COR-L47 (cell line): Measurements from ENCODE around the gene BORCS6.
A peak's percentile ranks its signal among the peaks of the same experiment; 100 is the strongest.
"Not testable (repeated sequence)": the region's sequence is repeated elsewhere in the genome, so short reads cannot be mapped to it uniquely, and the experiment has no call there.

ENCODE experiments used
- DNase-seq: peaks from one replicate; lab custom pipeline; 2025; lab: John Stamatoyannopoulos, UW

The BORCS6 gene

DNA sequence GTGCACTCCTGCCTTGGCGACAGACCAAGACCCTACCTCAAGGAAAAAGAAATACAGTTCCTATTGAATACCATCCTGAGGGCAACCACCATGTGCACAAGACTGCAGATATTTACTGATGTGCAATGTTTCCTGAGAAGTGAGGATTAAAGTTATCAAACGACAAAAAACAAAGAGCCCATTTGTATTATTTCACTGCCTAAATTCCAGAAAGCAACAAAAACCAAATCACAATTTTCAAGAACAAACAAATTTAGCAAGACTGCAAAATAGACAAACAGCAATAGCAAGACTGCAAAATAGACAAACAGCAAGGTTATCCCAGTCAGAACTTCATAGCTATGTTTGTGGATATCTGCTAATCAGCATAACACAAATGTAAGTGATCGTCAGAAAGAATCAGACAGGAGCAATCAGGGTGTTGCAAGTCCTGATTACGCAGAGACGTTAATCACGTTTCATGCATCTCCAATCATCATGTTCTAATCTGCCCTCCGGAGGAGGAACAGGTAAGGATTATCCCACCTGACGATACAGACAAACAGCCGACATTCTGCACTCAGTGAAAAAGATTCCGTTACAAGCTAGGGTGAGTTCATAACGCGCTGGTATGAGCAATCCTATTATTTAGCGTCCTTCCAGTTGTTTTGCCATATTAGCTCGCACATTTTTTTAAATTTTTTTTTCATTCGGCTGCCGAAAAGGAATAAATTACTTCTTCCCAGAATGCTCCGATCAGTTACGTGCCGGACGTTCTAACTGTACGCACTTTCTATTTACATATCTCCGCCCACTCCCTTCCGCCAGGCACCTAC, 16.7 kb downstream of the BORCS6 start:
- DNase-seq, result peak; percentile 68

DNA sequence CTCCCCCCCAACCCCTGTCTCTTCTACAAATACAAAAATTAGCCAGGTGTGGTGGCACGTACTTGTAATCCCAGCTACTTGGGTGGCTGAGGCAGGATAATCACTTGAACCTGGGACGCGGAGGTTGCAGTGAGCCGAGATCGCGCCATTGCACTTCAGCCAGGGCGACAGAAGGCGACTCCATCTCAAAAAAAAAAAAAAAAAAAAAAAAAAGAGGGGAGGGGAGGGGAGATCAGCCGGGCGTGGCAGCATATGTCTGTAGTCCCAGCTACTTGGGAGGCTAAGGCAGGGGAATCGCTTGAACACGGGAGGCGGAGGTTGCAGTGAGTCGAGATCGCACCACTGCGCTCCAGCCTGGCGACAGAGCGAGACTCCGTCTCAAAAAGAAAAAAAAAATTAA, 19.8 kb downstream of the BORCS6 start:
- DNase-seq, result not testable (repeated sequence)

- no peak for DNase-seq
Observed at GRCh38 chr17:8167526-8167925, 22.5 kb downstream of the BORCS6 start.

GRCh38 chr17:8166731-8167130, 23.2 kb downstream of the BORCS6 start:
- DNase-seq, result no peak

- DNase-seq, result no peak
Observed at GRCh38 chr17:8164815-8165131, 25.2 kb downstream of the BORCS6 start.

DNA sequence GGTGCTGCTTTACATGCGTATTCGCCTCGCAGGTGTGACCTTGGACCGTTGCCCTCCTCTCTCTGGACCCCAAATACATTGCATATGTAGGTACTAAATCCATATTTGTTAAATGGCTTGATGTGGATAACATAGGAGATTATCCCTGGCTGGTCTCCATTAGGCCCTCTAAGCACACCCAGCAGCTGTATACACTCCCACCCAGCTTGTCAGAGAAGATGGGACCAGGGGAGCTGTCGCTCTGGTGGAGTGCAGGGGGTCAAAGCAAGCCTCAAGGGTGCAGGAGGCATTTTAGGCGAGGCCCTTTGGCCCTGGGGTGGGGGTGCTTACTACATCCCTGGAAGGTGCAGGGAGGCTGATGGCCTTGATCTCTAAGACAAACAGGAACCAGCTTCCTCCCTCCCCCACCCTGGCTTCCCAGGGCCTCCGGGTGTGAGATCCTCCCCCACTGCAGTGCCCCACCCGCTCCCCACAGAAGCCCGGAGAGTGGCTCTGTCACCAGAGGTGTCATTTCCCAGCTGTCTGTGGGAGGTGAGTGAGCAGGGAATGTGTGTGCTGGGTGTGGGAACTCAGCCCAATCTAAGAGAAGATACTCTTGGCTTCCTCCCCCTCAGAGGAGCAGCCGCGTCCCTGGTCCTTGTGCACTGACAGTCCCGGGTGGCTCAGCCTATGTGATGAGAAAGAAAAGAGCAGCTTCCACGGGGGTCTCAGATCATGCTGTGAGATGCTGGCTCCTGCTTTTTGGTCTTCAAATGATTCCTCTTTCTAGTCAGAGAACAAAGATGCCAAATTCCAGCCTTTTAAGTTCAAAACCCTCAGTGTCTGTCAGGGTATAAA, 25.8 kb downstream of the BORCS6 start:
- peak; percentile 29 for DNase-seq

GRCh38 chr17:8162997-8163977, 26.7 kb downstream of the BORCS6 start:
- DNase-seq, result no peak

DNA sequence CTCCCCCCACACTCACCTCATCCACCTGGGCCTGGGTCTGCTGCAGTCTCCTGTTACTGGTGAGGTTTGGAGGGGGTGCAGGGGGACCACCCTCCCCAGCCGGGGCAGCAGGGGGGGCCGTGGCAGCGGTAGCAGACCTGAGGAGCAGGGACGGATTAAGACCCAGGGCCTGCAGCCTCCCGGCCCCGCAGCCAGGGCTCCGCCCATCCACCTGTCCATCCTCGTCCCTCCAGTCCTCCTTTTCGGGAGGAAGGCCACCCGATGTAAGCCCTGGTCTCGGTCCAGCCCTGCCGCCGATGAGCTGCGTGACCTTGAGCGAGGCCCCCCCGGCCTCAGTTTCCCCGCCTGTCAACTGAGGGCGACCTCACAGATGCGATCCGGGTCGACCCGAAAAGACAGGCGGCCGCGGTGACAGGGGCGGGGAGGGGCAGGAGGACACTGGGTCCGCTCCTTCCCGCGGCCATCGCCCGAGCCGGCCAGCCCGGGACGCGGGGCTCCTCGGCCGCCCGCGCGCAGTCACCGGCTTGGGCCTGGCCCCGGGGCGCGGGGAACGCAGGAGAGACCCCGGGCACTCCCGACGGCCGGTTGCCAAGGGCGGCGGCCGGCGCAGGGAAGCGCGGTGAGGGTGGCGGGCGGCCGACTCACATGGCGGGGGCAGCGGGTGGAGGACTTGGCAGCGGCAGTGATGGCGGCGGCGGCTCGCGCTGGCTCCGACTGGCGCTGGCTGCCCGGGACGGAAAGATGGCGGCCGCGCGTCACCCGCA, 27.6 kb downstream of the BORCS6 start, which contains the start of gene VAMP2:
VAMP2 (minus strand) TSS at position 716 of the 764 bp plus-strand sequence; CDS start at position 647, 69 bp downstream.
- DNase-seq, result peak; percentile 49

DNA sequence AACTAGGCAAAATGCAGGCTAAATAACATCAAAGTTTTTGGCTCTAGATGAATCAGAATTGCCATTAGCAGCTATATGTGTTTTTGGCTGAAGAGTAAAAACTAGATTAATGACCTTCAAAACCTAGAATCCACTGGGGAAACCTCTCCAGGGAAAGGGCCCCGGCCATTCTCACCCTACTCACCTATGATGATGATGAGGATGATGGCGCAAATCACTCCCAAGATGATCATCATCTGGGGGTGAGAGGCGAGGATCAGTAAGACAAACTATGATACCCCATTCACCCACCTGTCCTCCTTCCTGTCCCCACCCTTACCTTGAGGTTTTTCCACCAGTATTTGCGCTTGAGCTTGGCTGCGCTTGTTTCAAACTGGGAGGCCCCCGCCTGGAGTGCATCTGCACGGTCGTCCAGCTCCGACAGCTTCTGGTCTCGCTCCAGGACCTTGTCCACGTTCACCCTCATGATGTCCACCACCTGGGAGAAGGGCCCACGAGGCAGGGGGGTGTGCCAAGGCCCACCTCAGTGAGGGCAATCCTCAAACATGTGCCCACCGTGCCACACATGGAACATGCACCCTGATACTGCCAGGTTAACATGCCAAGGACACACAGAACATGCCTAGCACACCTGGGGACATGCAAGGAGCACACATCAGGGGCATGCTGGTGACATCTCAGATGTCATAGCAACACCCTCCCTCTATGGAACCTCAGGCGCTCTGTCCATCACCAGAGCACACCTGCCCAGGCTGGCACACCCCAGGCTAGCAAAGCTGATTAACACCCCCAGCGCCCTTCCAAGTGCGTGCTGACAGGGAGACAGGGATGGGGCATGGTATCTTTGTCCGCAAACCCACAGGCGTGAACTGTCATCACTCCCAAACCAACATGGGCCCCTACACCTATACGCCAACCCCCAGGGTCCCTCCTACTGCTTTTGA, 28.4 kb downstream of the BORCS6 start:
- no peak for DNase-seq

DNA sequence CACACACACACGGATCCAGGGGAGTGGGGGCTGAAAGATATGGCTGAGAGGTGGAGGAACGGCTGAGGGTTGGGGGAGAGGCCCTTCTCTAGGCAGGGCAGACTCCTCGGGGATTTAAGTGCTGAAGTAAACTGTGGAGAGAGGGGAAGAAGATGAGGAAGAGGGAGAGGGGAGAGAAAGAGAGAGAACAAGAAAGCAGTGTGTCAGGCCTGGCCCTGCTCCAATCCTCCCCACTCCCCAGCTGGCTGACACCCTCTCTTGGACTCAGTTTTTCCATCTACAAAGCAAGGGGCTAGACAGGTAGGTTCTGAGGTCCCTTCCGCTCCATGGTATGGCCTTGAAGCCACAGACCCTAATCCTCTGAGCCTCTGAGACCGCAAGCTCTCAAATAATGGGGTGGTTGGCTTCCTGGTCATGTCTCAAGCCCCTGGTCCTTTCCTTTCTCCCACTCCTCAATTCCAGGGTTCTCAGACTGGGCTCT, 29.2 kb downstream of the BORCS6 start:
- no peak for DNase-seq

DNA sequence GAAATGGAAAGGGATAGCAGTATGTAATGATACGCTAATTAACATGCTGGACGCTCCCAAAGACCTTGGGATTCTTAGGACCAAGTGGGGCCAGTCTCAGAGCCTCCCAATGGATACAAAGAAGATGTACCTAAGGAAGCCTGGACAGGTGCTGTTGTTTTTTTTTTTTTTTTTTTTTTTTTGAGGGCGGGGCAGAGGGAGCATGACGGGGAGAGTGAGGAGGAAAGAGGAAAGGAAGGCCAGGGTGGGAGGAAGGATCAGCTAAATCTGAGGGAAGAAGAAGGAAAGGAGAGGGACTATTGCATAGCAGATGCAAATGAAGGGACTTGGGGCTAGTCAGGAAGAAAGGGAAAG, 29.8 kb downstream of the BORCS6 start:
- no peak for DNase-seq

DNA sequence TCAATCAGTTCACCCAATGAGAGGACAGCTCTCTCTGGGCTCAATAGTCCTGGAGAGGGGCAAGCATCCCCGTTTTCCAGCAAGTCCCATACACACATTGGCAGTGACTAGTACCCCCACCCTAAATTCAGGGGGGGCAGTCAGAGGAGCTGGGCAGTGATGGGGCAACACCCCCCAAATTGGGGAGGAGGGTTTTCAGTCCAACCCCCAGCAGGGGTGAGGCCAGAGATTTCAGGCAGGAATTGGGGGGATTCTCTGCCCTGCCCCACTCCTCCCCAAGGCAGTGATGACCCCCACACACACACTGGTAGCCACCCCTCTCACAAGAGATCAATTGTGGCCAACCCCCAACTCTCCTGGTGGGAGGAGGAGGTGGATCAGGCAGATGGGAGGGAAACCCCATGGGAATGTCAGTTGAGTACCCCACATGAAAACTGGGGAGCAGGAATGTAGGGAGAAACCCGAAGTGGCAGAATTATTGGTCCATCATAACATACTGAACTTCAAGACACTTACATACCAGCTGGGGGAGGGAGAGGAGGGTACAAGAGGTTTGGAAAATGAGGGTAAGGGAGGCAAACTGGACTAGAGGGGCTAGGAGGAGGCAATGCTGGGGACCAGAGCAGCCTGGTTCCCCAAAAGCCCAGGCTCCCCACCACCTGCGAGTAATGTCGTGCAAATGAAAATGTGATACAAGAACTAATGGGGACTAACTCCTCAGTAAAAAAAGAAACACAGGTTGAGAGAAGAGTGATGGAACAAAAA, 30.3 kb downstream of the BORCS6 start:
- DNase-seq, result no peak

DNA sequence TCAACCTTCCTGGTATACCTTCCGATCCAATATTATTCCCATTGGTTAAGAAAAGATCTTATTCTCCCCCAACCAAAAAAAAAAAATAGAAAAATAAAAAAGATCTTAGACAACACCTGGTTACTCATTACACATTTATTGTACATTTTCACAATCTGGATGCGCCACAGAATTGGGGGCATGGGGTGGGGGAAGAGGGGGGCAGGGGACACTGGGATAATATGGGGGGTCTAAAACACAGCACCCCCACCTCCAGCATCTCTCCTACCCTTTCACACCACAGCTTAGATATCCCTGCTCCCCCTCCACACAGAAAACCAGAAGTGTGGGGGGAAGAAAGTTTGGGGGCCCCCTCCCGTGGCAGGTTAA, 31.0 kb downstream of the BORCS6 start:
- DNase-seq, result no peak

DNA sequence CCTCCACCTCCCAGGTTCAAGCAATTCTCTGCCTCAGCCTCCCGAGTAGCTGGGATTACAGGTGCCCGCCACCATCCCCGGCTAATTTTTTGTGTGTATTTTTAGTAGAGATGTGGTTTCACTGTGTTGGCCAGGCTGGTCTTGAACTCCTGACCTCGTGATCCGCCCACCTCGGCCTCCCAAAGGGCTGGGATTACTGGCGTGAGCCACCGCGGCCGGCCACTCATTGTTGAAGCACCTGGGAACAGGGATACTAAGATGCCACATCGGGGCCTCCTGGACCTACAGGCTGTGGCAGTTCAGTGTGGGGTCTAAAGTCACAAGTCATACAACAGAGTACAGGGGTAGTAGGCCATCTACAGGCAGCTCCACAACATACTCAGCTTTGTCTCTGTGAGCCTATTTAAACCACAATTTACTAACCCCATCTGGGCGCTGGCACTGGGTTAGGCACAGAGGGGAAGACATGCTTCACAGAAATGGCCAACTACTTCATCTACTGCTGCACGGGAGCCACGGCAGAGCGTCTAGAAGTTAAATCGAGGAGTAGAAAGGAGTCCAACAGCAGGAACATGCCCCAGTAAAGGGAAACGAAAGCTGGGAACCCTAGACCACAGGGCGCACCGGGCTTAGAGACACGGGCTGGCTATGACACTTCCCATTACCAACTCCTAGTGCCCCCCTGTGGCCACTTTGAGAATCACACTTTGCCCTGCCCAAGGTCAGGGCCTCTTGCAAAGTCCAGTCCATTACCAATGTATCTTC, 31.5 kb downstream of the BORCS6 start:
- DNase-seq, result peak; percentile 51

- peak; percentile 97 for DNase-seq
Observed at GRCh38 chr17:8156246-8156992, 33.6 kb downstream of the BORCS6 start.

DNA sequence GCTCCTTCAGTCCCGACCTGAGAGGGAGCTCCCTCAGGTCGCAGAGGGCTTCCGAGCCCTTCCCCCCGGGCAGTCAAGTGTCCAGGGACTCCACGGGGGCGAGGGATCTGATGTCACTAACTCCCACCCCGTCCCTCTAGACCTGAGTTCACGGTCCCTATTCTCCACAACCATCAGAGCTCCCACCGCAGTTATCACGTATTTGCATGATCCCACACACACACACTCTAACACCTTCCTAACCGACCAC, 34.1 kb downstream of the BORCS6 start:
- DNase-seq, result no peak

GRCh38 chr17:8155231-8155995, 34.6 kb downstream of the BORCS6 start:
- DNase-seq, result no peak
